Esophagus (tissue), 2 donors: Measurements from ENCODE around the gene NEDD1. TPM values are rescaled to one million over a fixed set of nuclear protein-coding genes. Genes with fewer than 3 reads are reported as not detected.

Experiments used
- H3K27ac ChIP-seq, 2 donors: one replicate each; pipeline ENCODE4 v1.5.1; 2013; ENCODE audit warnings: low read depth in 2 of 2, mild to moderate bottlenecking in 2 of 2, inconsistent platforms in 1 of 2, low read length in 1 of 2, moderate library complexity in 1 of 2
- H3K27me3 ChIP-seq, 2 donors: one replicate each; pipeline ENCODE4 v1.6.1; 2013; ENCODE audit warnings: low read length in 2 of 2, control low read depth in 1 of 2, mild to moderate bottlenecking in 1 of 2; ENCODE audit not compliant: insufficient read depth in 2 of 2, control insufficient read depth in 1 of 2
- H3K36me3 ChIP-seq, 2 donors: one replicate each; pipeline ENCODE4 v1.6.1; 2013; ENCODE audit warnings: low read length in 1 of 2; ENCODE audit not compliant: control insufficient read depth in 2 of 2, insufficient read depth in 2 of 2
- H3K4me1 ChIP-seq, 2 donors: one replicate each; pipeline ENCODE4 v1.6.1; 2013; ENCODE audit warnings: low read length in 1 of 2; ENCODE audit not compliant: control insufficient read depth in 2 of 2, insufficient read depth in 2 of 2
- H3K4me3 ChIP-seq, 2 donors: one replicate each; pipeline ENCODE4 v1.5.1; 2013; ENCODE audit warnings: low read length in 2 of 2, mild to moderate bottlenecking in 2 of 2, low read depth in 1 of 2, moderate library complexity in 1 of 2
- H3K9me3 ChIP-seq, 2 donors: one replicate each; pipeline ENCODE4 v1.6.1; 2013; ENCODE audit warnings: mild to moderate bottlenecking in 2 of 2, low read depth in 1 of 2, low read length in 1 of 2, moderate library complexity in 1 of 2; ENCODE audit not compliant: control insufficient read depth in 2 of 2, insufficient read depth in 1 of 2
- WGBS, 2 donors: extraction: QIAGEN DNeasy Blood & Tissue Kit; methylation state at CpG; one replicate each; pipeline ENCODE4 v1.1.7; 2013; 5-methylcytosine and 5-hydroxymethylcytosine counted together
- polyA plus RNA-seq, 2 donors: library from polyadenylated mRNA; stranded (reverse); fragments of 200-250 nt; gene quantifications; one replicate each; pipeline ENCODE4 v1.2.3, GENCODE V29; 2013
- donor health status: healthy with polysubstance abuse.
- donor health status: Bipolar disorder and iron deficiency.

Gene NEDD1
- polyA plus RNA-seq, 2 donors, result 3.2 to 5.8 TPM

GRCh38 chr12:96892104-96892503, 15.0 kb upstream of the NEDD1 start:
- H3K4me1 ChIP-seq, result no peaks in the 10 kb centered on the region
- H3K27me3 ChIP-seq, result no peaks in the 10 kb centered on the region
- H3K27ac ChIP-seq, result no peak overlapping the region
- WGBS, 2 donors, result 53 to 65% methylated on average over 3 of the region's 3 CpGs
- H3K9me3 ChIP-seq, result no peaks in the 10 kb centered on the region
- H3K36me3 ChIP-seq, result no peaks in the 10 kb centered on the region
- H3K4me3 ChIP-seq, result no peak overlapping the region

DNA sequence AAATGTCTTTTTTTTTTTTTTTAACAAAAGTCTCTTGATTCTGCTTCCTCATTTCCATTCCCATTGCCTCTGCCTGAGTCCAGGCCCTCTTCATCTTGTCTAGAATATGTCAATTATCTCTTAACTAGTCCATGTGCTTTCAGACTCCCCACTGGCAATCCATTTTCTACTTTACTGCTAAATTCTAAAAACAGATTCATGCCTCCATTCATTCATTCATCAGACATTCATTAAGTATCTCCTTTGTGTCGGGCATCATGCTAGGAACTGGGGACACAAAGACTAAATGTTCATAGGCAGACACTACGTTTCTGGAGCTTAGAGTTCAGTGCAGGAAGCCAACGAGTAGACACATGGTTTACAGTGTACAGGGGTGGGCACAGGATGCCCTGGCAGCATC, 9.6 kb upstream of the NEDD1 start:
- WGBS, 2 donors, result 63 to 68% methylated on average over 3 of the region's 3 CpGs
- Histone ChIP-seq H3K27ac (no peak overlapping the region), H3K9me3 (no peaks in the 10 kb centered on the region), H3K27me3 (no peaks in the 10 kb centered on the region), H3K4me3 (no peak overlapping the region), H3K36me3 (no peaks in the 10 kb centered on the region), H3K4me1 (no peaks in the 10 kb centered on the region)

DNA sequence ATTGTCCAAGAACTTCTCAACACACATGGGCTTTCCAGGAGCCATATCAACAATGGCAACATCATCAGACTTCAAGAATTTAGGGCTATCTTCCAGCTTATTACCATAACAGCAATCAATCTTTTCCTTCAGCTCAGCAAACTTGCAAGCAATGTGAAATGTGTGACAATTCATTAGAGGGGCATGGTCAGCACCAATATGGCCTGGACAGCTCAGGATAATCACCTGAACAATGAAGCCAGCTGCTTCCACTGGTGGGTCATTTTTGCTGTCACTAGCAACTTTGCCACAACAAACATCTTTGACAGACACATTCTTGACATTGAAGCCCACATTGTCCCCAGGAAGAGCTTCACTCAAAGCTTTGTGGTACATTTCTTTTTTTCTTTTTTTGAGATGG, 5.9 kb upstream of the NEDD1 start:
- no peaks in the 10 kb centered on the region for H3K9me3 ChIP-seq
- no peaks in the 10 kb centered on the region for H3K4me1 ChIP-seq
- no peak overlapping the region for H3K27ac ChIP-seq
- H3K4me3 ChIP-seq, result no peak overlapping the region
- H3K36me3 ChIP-seq, result no peaks in the 10 kb centered on the region
- H3K27me3 ChIP-seq, result no peaks in the 10 kb centered on the region

- 81 to 82% methylated on average over 4 of the region's 4 CpGs for WGBS, 2 donors
- Histone ChIP-seq H3K27ac (no peak overlapping the region), H3K4me1 (no peaks in the 10 kb centered on the region), H3K4me3 (no peak overlapping the region), H3K36me3 (no peaks in the 10 kb centered on the region), H3K9me3 (no peaks in the 10 kb centered on the region), H3K27me3 (no peaks in the 10 kb centered on the region)
Measured at GRCh38 chr12:96902076-96902475, 5.0 kb upstream of the NEDD1 start.

GRCh38 chr12:96906498-96906848, 584 bp upstream of the NEDD1 start:
- Histone ChIP-seq H3K27me3 (no peaks in the 10 kb centered on the region), H3K9me3 (no peaks in the 10 kb centered on the region), H3K36me3 (no peaks in the 10 kb centered on the region), H3K4me1 (no peaks in the 10 kb centered on the region), H3K4me3 (peak overlapping the region; percentile 63 to 77), H3K27ac (peak overlapping the region; percentile 83 to 89)
- WGBS, 2 donors, result 26 to 32% methylated on average over 9 of the region's 9 CpGs

- 4 to 5% methylated on average over 23 of the region's 23 CpGs for WGBS, 2 donors
- no peaks in the 10 kb centered on the region for H3K27me3 ChIP-seq
- peak overlapping the region; percentile 63 to 83 for H3K27ac ChIP-seq
- H3K9me3 ChIP-seq, result no peaks in the 10 kb centered on the region
- peak overlapping the region; percentile 63 to 77 for H3K4me3 ChIP-seq
- no peaks in the 10 kb centered on the region for H3K4me1 ChIP-seq
- no peaks in the 10 kb centered on the region for H3K36me3 ChIP-seq
Measured at GRCh38 chr12:96907671-96908422, 790 bp downstream of the NEDD1 start.

GRCh38 chr12:96908423-96908675, 1.3 kb downstream of the NEDD1 start:
- Histone ChIP-seq H3K27me3 (no peaks in the 10 kb centered on the region), H3K27ac (no peak overlapping the region), H3K36me3 (no peaks in the 10 kb centered on the region), H3K4me3 (peak overlapping the region in 1 of 2 donors; percentile 63), H3K9me3 (no peaks in the 10 kb centered on the region), H3K4me1 (no peaks in the 10 kb centered on the region)
- 62 to 64% methylated on average over 3 of the region's 3 CpGs for WGBS, 2 donors

- Histone ChIP-seq H3K36me3 (no peaks in the 10 kb centered on the region), H3K27me3 (no peaks in the 10 kb centered on the region)
- 66 to 73% methylated on average over 2 of the region's 2 CpGs for WGBS, 2 donors
Measured at GRCh38 chr12:96912261-96912660, 5.2 kb downstream of the NEDD1 start.

DNA sequence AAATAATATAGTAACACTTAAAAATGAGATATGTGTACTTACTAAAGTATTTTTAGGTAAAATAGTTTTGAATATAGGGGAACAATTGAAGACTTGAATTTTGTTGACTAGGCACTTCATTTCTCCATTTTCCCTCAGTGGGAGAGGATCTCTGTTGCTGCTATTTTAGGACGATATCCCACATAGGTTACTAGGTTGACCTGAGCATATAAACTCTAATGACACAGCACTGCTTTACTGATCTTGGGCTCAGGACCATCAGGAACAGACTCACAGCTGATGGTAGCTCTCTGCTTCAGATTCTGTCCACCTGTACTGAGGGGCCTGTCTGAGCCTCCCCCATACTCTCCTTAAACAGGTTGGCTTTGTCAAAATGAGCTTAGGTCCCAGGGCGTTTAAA, 5.9 kb downstream of the NEDD1 start:
- Histone ChIP-seq H3K9me3 (no peaks in the 10 kb centered on the region), H3K4me1 (no peaks in the 10 kb centered on the region), H3K36me3 (no peaks in the 10 kb centered on the region), H3K27ac (no peak overlapping the region), H3K4me3 (no peak overlapping the region), H3K27me3 (no peaks in the 10 kb centered on the region)
- WGBS, 2 donors, result 96% methylated on average over 2 of the region's 2 CpGs

More at GRCh38 chr12:96912261-96912660, 5.2 kb downstream of the NEDD1 start:
- Histone ChIP-seq H3K4me3 (no peak overlapping the region), H3K27ac (no peak overlapping the region), H3K4me1 (no peaks in the 10 kb centered on the region), H3K9me3 (no peaks in the 10 kb centered on the region)

GRCh38 chr12:96919510-96920210, 12.6 kb downstream of the NEDD1 start:
- Histone ChIP-seq H3K9me3 (no peaks in the 10 kb centered on the region), H3K4me1 (no peaks in the 10 kb centered on the region), H3K36me3 (no peaks in the 10 kb centered on the region), H3K27ac (no peak overlapping the region), H3K27me3 (no peaks in the 10 kb centered on the region), H3K4me3 (no peak overlapping the region)
- 82 to 95% methylated on average over 2 of the region's 2 CpGs for WGBS, 2 donors
